OCI-LY7 (cell line): ENCODE measurements around the gene AKT3. TPM values are rescaled to one million over a fixed set of nuclear protein-coding genes. Genes with fewer than 3 reads are reported as not detected.

Experiments used
- BruUV-seq: library from RNA; stranded (reverse); fragments of 400-500 nt; replicated peaks from 2 replicates; lab custom pipeline; 2021; lab: Mats Ljungman, UMichigan
- CTCF ChIA-PET: fragments of 300-600 bp; sonication (Branson Sonifier 250); formaldehyde crosslinking; loops from one replicate; lab custom pipeline; 2022; ENCODE audit warnings: antibody characterized with exemption; ENCODE audit not compliant: unreplicated experiment; lab: Charles Lee
- POLR2A ChIA-PET: fragments of 300-600 bp; sonication (Branson Sonifier 250); formaldehyde crosslinking; loops from one replicate; lab custom pipeline; 2022; ENCODE audit warnings: antibody characterized with exemption; lab: Charles Lee
- DNase-seq: peaks from one replicate; pipeline ENCODE4 v3.0.0-alpha.2; 2015; ENCODE audit warnings: low spot score
- H2AFZ ChIP-seq: fragments of 200-600 bp; sonication (generic), shearing (Covaris generic); 2 replicates; pipeline ENCODE4 v1.6.1; 2014; ENCODE audit warnings: mild to moderate bottlenecking, antibody characterized with exemption, low read length, moderate library complexity
- H3K27ac ChIP-seq: fragments of 200-600 bp; sonication (generic); 2 replicates; pipeline ENCODE4 v1.5.1; 2014; ENCODE audit warnings: mixed run types, low read depth, mild to moderate bottlenecking, moderate library complexity, low read length, inconsistent platforms; ENCODE audit not compliant: poor library complexity, severe bottlenecking
- H3K36me3 ChIP-seq: fragments of 200-600 bp; sonication (generic); 2 replicates; pipeline ENCODE4 v1.6.1; 2014; ENCODE audit warnings: mild to moderate bottlenecking, antibody characterized with exemption, low read length, moderate library complexity, mixed read lengths; ENCODE audit not compliant: insufficient read depth
- H3K4me1 ChIP-seq: fragments of 200-600 bp; sonication (generic); 2 replicates; pipeline ENCODE4 v1.5.1; 2014; ENCODE audit warnings: mild to moderate bottlenecking, low read length; ENCODE audit not compliant: insufficient read depth, poor library complexity, severe bottlenecking
- H3K4me2 ChIP-seq: fragments of 200-600 bp; sonication (generic); 2 replicates; pipeline ENCODE4 v1.6.1; 2014; ENCODE audit warnings: mild to moderate bottlenecking, low read length
- H3K4me3 ChIP-seq: fragments of 200-600 bp; sonication (generic); 2 replicates; pipeline ENCODE4 v1.5.1; 2014; ENCODE audit warnings: mild to moderate bottlenecking, low read depth, low read length; ENCODE audit not compliant: poor library complexity, severe bottlenecking
- H3K79me2 ChIP-seq: fragments of 200-600 bp; sonication (generic); 2 replicates; pipeline ENCODE4 v1.6.1; 2016; ENCODE audit warnings: low read depth, mild to moderate bottlenecking, low read length, moderate library complexity, mixed read lengths; ENCODE audit not compliant: insufficient read depth
- H3K9me2 ChIP-seq: fragments of 200-600 bp; sonication (generic); 2 replicates; pipeline ENCODE4 v1.6.1; 2016; ENCODE audit warnings: mild to moderate bottlenecking, low read length, mixed read lengths; ENCODE audit not compliant: insufficient read depth
- H3K9me3 ChIP-seq: fragments of 200-600 bp; sonication (generic); 2 replicates; pipeline ENCODE4 v1.6.1; 2014; ENCODE audit warnings: mild to moderate bottlenecking, mixed run types, low read length, mixed read lengths
- H4K20me1 ChIP-seq: fragments of 200-600 bp; sonication (generic); 2 replicates; pipeline ENCODE4 v1.6.1; 2014; ENCODE audit warnings: mild to moderate bottlenecking, antibody characterized with exemption, low read length, moderate library complexity, mixed read lengths; ENCODE audit not compliant: insufficient read depth
- EZH2phosphoT487 ChIP-seq: fragments of 200-600 bp; sonication (generic); IDR thresholded peaks from 2 replicates; pipeline ENCODE4 v1.6.1; 2018; ENCODE audit warnings: low read depth, borderline replicate concordance, mild to moderate bottlenecking, mixed run types, antibody characterized with exemption, low read length, moderate library complexity, mixed read lengths
- intact Hi-C: fragments of 100-400 bp; cut with micrococcal nuclease; formaldehyde crosslinking; loops from one replicate; pipeline ENCODE4 v1.10.0; 2022; ENCODE audit not compliant: unreplicated experiment
- total RNA-seq, 2 experiments: library from RNA; depleted of rRNA in 1 of 2; stranded (reverse); fragments of >200 nt in 1 of 2; shearing (Covaris generic) in 1 of 2; gene quantifications; 2 replicates each; pipeline ENCODE4 v1.2.3, GENCODE V29; 2014 to 2022
- TF ChIP-seq, protein P1 (sequence below): fragments of 200-600 bp; sonication (generic); conservative IDR thresholded peaks from 2 replicates; pipeline ENCODE4 v1.5.1; 2014; ENCODE audit warnings: mild to moderate bottlenecking, antibody characterized with exemption, low read length, moderate library complexity, mixed read lengths

Gene AKT3
- total RNA-seq, 2 experiments from 2014 or later = 0.29 TPM; not detected in 1

GRCh38 chr1:243471754-243472745 lies 378.0 kb downstream of the AKT3 start:
- Histone ChIP-seq H3K27ac (no peak overlapping the region), H3K4me1 (peaks cover 7% of the 10 kb centered on the region), H3K4me2 (no peak overlapping the region), H3K4me3 (no peak overlapping the region), H3K79me2 (no peaks in the 10 kb centered on the region), H4K20me1 (no peaks in the 10 kb centered on the region), H3K9me2 (no peaks in the 10 kb centered on the region), H3K9me3 (no peaks in the 10 kb centered on the region), H3K36me3 (no peaks in the 10 kb centered on the region), H2AFZ (no peak overlapping the region)
- POLR2A ChIA-PET = no interaction called here
- TF ChIP-seq, protein P1, sequence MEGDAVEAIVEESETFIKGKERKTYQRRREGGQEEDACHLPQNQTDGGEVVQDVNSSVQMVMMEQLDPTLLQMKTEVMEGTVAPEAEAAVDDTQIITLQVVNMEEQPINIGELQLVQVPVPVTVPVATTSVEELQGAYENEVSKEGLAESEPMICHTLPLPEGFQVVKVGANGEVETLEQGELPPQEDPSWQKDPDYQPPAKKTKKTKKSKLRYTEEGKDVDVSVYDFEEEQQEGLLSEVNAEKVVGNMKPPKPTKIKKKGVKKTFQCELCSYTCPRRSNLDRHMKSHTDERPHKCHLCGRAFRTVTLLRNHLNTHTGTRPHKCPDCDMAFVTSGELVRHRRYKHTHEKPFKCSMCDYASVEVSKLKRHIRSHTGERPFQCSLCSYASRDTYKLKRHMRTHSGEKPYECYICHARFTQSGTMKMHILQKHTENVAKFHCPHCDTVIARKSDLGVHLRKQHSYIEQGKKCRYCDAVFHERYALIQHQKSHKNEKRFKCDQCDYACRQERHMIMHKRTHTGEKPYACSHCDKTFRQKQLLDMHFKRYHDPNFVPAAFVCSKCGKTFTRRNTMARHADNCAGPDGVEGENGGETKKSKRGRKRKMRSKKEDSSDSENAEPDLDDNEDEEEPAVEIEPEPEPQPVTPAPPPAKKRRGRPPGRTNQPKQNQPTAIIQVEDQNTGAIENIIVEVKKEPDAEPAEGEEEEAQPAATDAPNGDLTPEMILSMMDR = no peak
- TF ChIP-seq EZH2phosphoT487 = no peak
- intact Hi-C loops = no loop called here
- no peak for DNase-seq
- BruUV-seq = no TSS peak
- CTCF ChIA-PET = no interaction called here

- Histone ChIP-seq H3K9me3 (no peaks in the 10 kb centered on the region), H3K4me3 (no peak overlapping the region), H3K27ac (no peak overlapping the region), H2AFZ (no peak overlapping the region), H3K36me3 (no peaks in the 10 kb centered on the region), H3K4me2 (no peak overlapping the region), H3K4me1 (peaks cover 7% of the 10 kb centered on the region), H4K20me1 (no peaks in the 10 kb centered on the region), H3K9me2 (no peaks in the 10 kb centered on the region), H3K79me2 (no peaks in the 10 kb centered on the region)
- ChIA-PET CTCF (no interaction called here), POLR2A (interaction anchor here (0.5 kb wide), 1 partner anchor 23 kb away, joined by 3 read pairs; no protein-coding TSS in a partner anchor)
- intact Hi-C loops = no loop called here
- no peak for TF ChIP-seq EZH2phosphoT487
- TF ChIP-seq, protein P1 = no peak
- no TSS peak for BruUV-seq
- DNase-seq = no peak
These were observed 378.9 kb downstream of the AKT3 start for GRCh38 chr1:243471026-243471685.
